HG03045 (cell line): ENCODE data around the gene CASP2.
"Not testable (repeated sequence)": the region's sequence is repeated elsewhere in the genome, so short reads cannot be mapped to it uniquely, and the experiment has no call there.

Experiments used
- ATAC-seq: cut with Tn5 transposase; IDR thresholded peaks from one replicate; pipeline ENCODE4 v1.9.1; 2021; ENCODE audit warnings: mild to moderate bottlenecking, moderate library complexity; ENCODE audit not compliant: unreplicated experiment

CASP2 gene

GRCh38 chr7:143289888-143290287, 1.7 kb downstream of the CASP2 start:
- ATAC-seq: not testable (repeated sequence)

- ATAC-seq: no peak
These were observed 2.1 kb downstream of the CASP2 start for GRCh38 chr7:143290293-143290692.

- no peak for ATAC-seq
These were observed 4.7 kb downstream of the CASP2 start for GRCh38 chr7:143292876-143293275.

- ATAC-seq: no peak
These were observed 7.7 kb downstream of the CASP2 start for GRCh38 chr7:143295870-143296269.

GRCh38 chr7:143296686-143297085, 8.5 kb downstream of the CASP2 start:
- no peak for ATAC-seq

GRCh38 chr7:143299346-143299745, 11.2 kb downstream of the CASP2 start:
- no peak for ATAC-seq

- ATAC-seq: no peak
These were observed 11.7 kb downstream of the CASP2 start for GRCh38 chr7:143299840-143300239.

GRCh38 chr7:143300959-143301935, 13.1 kb downstream of the CASP2 start:
- no peak for ATAC-seq

- ATAC-seq: no peak
These were observed 15.6 kb downstream of the CASP2 start for GRCh38 chr7:143303733-143304132.

GRCh38 chr7:143304938-143305337, 16.8 kb downstream of the CASP2 start:
- no peak for ATAC-seq

GRCh38 chr7:143305423-143306070, 17.4 kb downstream of the CASP2 start:
- ATAC-seq: no peak

- no peak for ATAC-seq
These were observed 20.5 kb downstream of the CASP2 start for GRCh38 chr7:143308632-143309031.

- no peak for ATAC-seq
These were observed 26.0 kb downstream of the CASP2 start for GRCh38 chr7:143314127-143314526.

GRCh38 chr7:143315776-143316175, 27.6 kb downstream of the CASP2 start, which contains the start of gene CLCN1:
CLCN1 (plus strand) TSS chr7:143316111; CDS start chr7:143316213, 102 bp downstream.
- ATAC-seq: no peak

- ATAC-seq: no peak
These were observed 28.3 kb downstream of the CASP2 start for GRCh38 chr7:143316492-143316891.

GRCh38 chr7:143318661-143319060, 30.5 kb downstream of the CASP2 start:
- no peak for ATAC-seq

GRCh38 chr7:143320620-143321019, 32.5 kb downstream of the CASP2 start:
- ATAC-seq: no peak

- no peak for ATAC-seq
These were observed 33.1 kb downstream of the CASP2 start for GRCh38 chr7:143321242-143321641.

GRCh38 chr7:143321734-143322133, 33.6 kb downstream of the CASP2 start:
- ATAC-seq: no peak

- no peak for ATAC-seq
These were observed 34.8 kb downstream of the CASP2 start for GRCh38 chr7:143322760-143323633.

- no peak for ATAC-seq
These were observed 35.5 kb downstream of the CASP2 start for GRCh38 chr7:143323653-143324052.
